PC-9 (cell line): ENCODE measurements around the gene ADGRL1.

Experiments
- CTCF ChIP-seq: fragments of 200-600 bp; sonication (generic); conservative IDR thresholded peaks from 2 replicates; pipeline ENCODE4 v1.6.1; 2017; ENCODE audit warnings: mixed run types, antibody characterized with exemption, mild to moderate bottlenecking, moderate library complexity
- EZH2 ChIP-seq: fragments of 200-600 bp; sonication (generic); IDR thresholded peaks from 2 replicates; pipeline ENCODE4 v1.8.0; 2017; ENCODE audit warnings: antibody characterized with exemption, low read depth

- TF ChIP-seq EZH2 (no peak), CTCF (no peak)
Observed at GRCh38 chr19:14120497-14120780, 85.5 kb downstream of the ADGRL1 start.
